Measurements from ENCODE around the gene SLC13A4.

SLC13A4 gene

GRCh38 chr7:135771051-135771450 is 43.1 kb upstream of the SLC13A4 start:
- no peak overlapping the region for H3K4me3 ChIP-seq (ENCODE audit: low read depth, low read length)
- TF ChIP-seq CTCF (IDR thresholded peaks at IDR 0.05; ENCODE audit: insufficient read depth, low read depth, low read length, missing control alignments), result no peak
- DNase-seq (ENCODE audit: low read depth), result no peak

- H3K4me3 ChIP-seq (ENCODE audit: low read depth, low read length), result no peak overlapping the region
- no peak for TF ChIP-seq CTCF (IDR thresholded peaks at IDR 0.05; ENCODE audit: insufficient read depth, low read depth, low read length, missing control alignments)
- no peak for DNase-seq (ENCODE audit: low read depth)
Measured at GRCh38 chr7:135770139-135770710, 42.2 kb upstream of the SLC13A4 start.

- no peak overlapping the region for H3K4me3 ChIP-seq (ENCODE audit: low read depth, low read length)
- no peak for TF ChIP-seq CTCF (IDR thresholded peaks at IDR 0.05; ENCODE audit: insufficient read depth, low read depth, low read length, missing control alignments)
- no peak for DNase-seq (ENCODE audit: low read depth)
Measured at GRCh38 chr7:135769005-135769802, 41.2 kb upstream of the SLC13A4 start.

- DNase-seq (ENCODE audit: low read depth), result no peak
- no peak overlapping the region for H3K4me3 ChIP-seq (ENCODE audit: low read depth, low read length)
- TF ChIP-seq CTCF (IDR thresholded peaks at IDR 0.05; ENCODE audit: insufficient read depth, low read depth, low read length, missing control alignments), result no peak
Measured at GRCh38 chr7:135768467-135768866, 40.5 kb upstream of the SLC13A4 start.

GRCh38 chr7:135768064-135768463 is 40.1 kb upstream of the SLC13A4 start:
- TF ChIP-seq CTCF (IDR thresholded peaks at IDR 0.05; ENCODE audit: insufficient read depth, low read depth, low read length, missing control alignments), result no peak
- no peak overlapping the region for H3K4me3 ChIP-seq (ENCODE audit: low read depth, low read length)
- no peak for DNase-seq (ENCODE audit: low read depth)

- TF ChIP-seq CTCF (IDR thresholded peaks at IDR 0.05; ENCODE audit: insufficient read depth, low read depth, low read length, missing control alignments), result no peak
- no peak for DNase-seq (ENCODE audit: low read depth)
- H3K4me3 ChIP-seq (ENCODE audit: low read depth, low read length), result no peak overlapping the region
Measured at GRCh38 chr7:135763261-135763660, 35.3 kb upstream of the SLC13A4 start.
